22Rv1 (cell line): ENCODE data around the gene INTS12.

ENCODE experiments used
- ZFX ChIP-seq: fragments of 450-650 bp; IDR thresholded peaks from 2 replicates; pipeline ENCODE4 v1.6.1; 2017; ENCODE audit warnings: antibody characterized with exemption, borderline replicate concordance
- TF ChIP-seq, protein P1 (sequence below): fragments of 450-650 bp; IDR thresholded peaks from 2 replicates; pipeline ENCODE4 v1.5.1; 2017; ENCODE audit warnings: mild to moderate bottlenecking

DNA sequence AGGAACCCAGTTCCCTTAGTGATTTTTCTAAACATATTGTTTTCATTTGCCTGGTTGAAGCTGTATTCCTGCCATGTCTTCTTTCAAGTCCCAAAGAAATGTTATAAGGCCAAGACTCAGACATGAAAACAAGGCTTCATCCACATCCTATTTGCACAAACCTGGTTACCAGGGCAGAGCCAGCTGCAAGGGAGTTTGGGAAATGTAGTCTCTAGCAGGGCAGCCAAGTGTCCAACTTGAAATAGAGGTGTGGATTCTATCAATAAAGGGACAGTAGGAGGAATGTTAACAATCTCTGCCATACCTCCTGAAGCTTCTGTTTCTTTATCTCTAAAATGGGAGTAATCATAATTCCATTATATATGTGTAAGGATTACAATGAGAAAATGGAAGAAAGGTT is 56.6 kb downstream of the INTS12 start:
- TF ChIP-seq, protein P1, sequence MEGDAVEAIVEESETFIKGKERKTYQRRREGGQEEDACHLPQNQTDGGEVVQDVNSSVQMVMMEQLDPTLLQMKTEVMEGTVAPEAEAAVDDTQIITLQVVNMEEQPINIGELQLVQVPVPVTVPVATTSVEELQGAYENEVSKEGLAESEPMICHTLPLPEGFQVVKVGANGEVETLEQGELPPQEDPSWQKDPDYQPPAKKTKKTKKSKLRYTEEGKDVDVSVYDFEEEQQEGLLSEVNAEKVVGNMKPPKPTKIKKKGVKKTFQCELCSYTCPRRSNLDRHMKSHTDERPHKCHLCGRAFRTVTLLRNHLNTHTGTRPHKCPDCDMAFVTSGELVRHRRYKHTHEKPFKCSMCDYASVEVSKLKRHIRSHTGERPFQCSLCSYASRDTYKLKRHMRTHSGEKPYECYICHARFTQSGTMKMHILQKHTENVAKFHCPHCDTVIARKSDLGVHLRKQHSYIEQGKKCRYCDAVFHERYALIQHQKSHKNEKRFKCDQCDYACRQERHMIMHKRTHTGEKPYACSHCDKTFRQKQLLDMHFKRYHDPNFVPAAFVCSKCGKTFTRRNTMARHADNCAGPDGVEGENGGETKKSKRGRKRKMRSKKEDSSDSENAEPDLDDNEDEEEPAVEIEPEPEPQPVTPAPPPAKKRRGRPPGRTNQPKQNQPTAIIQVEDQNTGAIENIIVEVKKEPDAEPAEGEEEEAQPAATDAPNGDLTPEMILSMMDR, result no peak
- TF ChIP-seq ZFX, result no peak
